ENCODE results near the gene TMEM54.

GRCh38 chr1:32925403-32926162 is 24.4 kb upstream of the TMEM54 start:
- TF ChIP-seq UBTF (IDR thresholded peaks at IDR 0.05; ENCODE audit: borderline replicate concordance in 1 of 2, low read depth in 2 of 2, low read length in 2 of 2) (no peak), U2AF2 (optimal IDR thresholded peaks at IDR 0.05; ENCODE audit: low read depth, low read length) (no peak), BDP1 (IDR thresholded peaks at IDR 0.05; ENCODE audit: insufficient read depth, insufficient read length) (no peak), MED1 (CRISPR knock-in tag; IDR thresholded peaks at IDR 0.05; ENCODE audit: borderline replicate concordance) (no peak), ZC3H4 (CRISPR knock-in tag; IDR thresholded peaks at IDR 0.05; ENCODE audit: borderline replicate concordance) (no peak), KLF10 (CRISPR knock-in tag; IDR thresholded peaks at IDR 0.05) (no peak), ZHX1 (conservative IDR thresholded peaks at IDR 0.05; ENCODE audit: low read length) (no peak), CTCF (IDR thresholded peaks at IDR 0.05 in 2 of 3, conservative IDR thresholded peaks at IDR 0.05 in 1 of 3; ENCODE audit: insufficient read depth in 2 of 3, low read depth in 1 of 3, low read length in 3 of 3) (0 out of 6 replicates have a peak, but pooled peaks of 2 of the 3 experiments have one; percentile 3 to 5), POU5F1 (IDR thresholded peaks at IDR 0.05; ENCODE audit: borderline replicate concordance, low read depth, low read length, partially characterized antibody) (no peak), ZC3H11A (IDR thresholded peaks at IDR 0.05; ENCODE audit: low read depth, low read length) (no peak), ZNF655 (CRISPR knock-in tag; IDR thresholded peaks at IDR 0.05) (no peak)

Measured in K562 (cell line).